CD8-positive, alpha-beta memory T cell (primary cell): ENCODE data around the gene MRTFA. TPM values are rescaled to one million over a fixed set of nuclear protein-coding genes. Genes with fewer than 3 reads are reported as not detected.

ENCODE experiments used
- CTCF ChIA-PET: fragments of 350-600 bp; sonication (Branson Sonifier 250); formaldehyde crosslinking; loops from one replicate; lab custom pipeline; 2021; ENCODE audit warnings: antibody characterized with exemption; lab: Charles Lee
- POLR2A ChIA-PET: fragments of 350-600 bp; sonication (Branson Sonifier 250); formaldehyde crosslinking; loops from one replicate; lab custom pipeline; 2021; ENCODE audit warnings: antibody characterized with exemption; lab: Charles Lee
- DNase-seq, 5 donors: peaks; one replicate each; pipeline versions ENCODE4 v3.0.0 to v3.0.0-alpha.2; 2020 to 2022; ENCODE audit warnings: mixed read lengths in 1 of 5
- H3K27ac ChIP-seq: one replicate; pipeline ENCODE4 v1.7.0; 2013; ENCODE audit warnings: low read depth, mild to moderate bottlenecking, low read length, moderate library complexity
- H3K27me3 ChIP-seq: 2 replicates; pipeline ENCODE4 v1.7.0; 2013; ENCODE audit warnings: low read length, mild to moderate bottlenecking; ENCODE audit not compliant: insufficient read depth, poor library complexity, severe bottlenecking
- H3K36me3 ChIP-seq: 2 replicates; pipeline ENCODE4 v1.7.0; 2013; ENCODE audit warnings: mild to moderate bottlenecking, low read length, moderate library complexity; ENCODE audit not compliant: insufficient read depth
- H3K4me1 ChIP-seq: 2 replicates; pipeline ENCODE4 v1.7.0; 2013; ENCODE audit warnings: mild to moderate bottlenecking, low read length, moderate library complexity; ENCODE audit not compliant: insufficient read depth
- H3K4me3 ChIP-seq: 2 replicates; pipeline ENCODE4 v1.7.0; 2013; ENCODE audit warnings: mild to moderate bottlenecking, low read length
- H3K9me3 ChIP-seq: 2 replicates; pipeline ENCODE4 v1.7.0; 2013; ENCODE audit warnings: mild to moderate bottlenecking, low read length
- H3K27ac Mint-ChIP-seq, 8 donors: one replicate each; pipeline ENCODE4 v1.8.0; 2020 to 2021; ENCODE audit warnings: mixed read lengths in 8 of 8, mild to moderate bottlenecking in 6 of 8, inconsistent platforms in 3 of 8, moderate library complexity in 3 of 8
- H3K27me3 Mint-ChIP-seq, 2 donors: one replicate each; pipeline ENCODE4 v1.8.0; 2020 to 2021; ENCODE audit warnings: mixed read lengths in 2 of 2, mild to moderate bottlenecking in 1 of 2, moderate library complexity in 1 of 2
- H3K36me3 Mint-ChIP-seq, 3 donors: one replicate each; pipeline ENCODE4 v1.8.0; 2020 to 2021; ENCODE audit warnings: mixed read lengths in 3 of 3, inconsistent platforms in 1 of 3, mild to moderate bottlenecking in 1 of 3
- H3K4me1 Mint-ChIP-seq, 3 donors: one replicate each; pipeline ENCODE4 v1.8.0; 2020 to 2021; ENCODE audit warnings: mixed read lengths in 3 of 3, inconsistent platforms in 1 of 3, mild to moderate bottlenecking in 1 of 3
- H3K4me3 Mint-ChIP-seq, 7 donors: one replicate each; pipeline ENCODE4 v1.8.0; 2020 to 2021; ENCODE audit warnings: mixed read lengths in 7 of 7, mild to moderate bottlenecking in 6 of 7, moderate library complexity in 4 of 7, inconsistent platforms in 2 of 7
- H3K9me3 Mint-ChIP-seq, 5 donors: one replicate each; pipeline ENCODE4 v1.8.0; 2020 to 2022; ENCODE audit warnings: mixed read lengths in 5 of 5, mild to moderate bottlenecking in 3 of 5, moderate library complexity in 2 of 5, inconsistent platforms in 1 of 5
- polyA plus RNA-seq: library from polyadenylated mRNA; unstranded; fragments of 300-500 nt; fragmentation: Illumina TruSeq; gene quantifications from one replicate; pipeline ENCODE4 v1.2.3, GENCODE V29; 2021
- total RNA-seq, 2 experiments: library from RNA; stranded (reverse); gene quantifications; one replicate each; pipeline ENCODE4 v1.2.3, GENCODE V29; 2021

MRTFA gene
- total and polyA plus RNA-seq, 3 experiments from 2014 or later = 22.9 to 40.5 (median 38.6) TPM

- Mint-ChIP-seq H3K9me3 (no peaks in the 10 kb centered on the region), H3K36me3 (peaks cover 7 to 84% (median 20%) of the 10 kb centered on the region in 3 donors), H3K27ac (peak overlapping the region in 5 of 8 donors; percentile 29 to 66 (median 40)), H3K27me3 (peaks cover 0 to 2% of the 10 kb centered on the region in 2 donors), H3K4me3 (no peak overlapping the region), H3K4me1 (peaks cover 30 to 39% (median 37%) of the 10 kb centered on the region in 3 donors)
- Histone ChIP-seq H3K4me3 (no peak overlapping the region), H3K27ac (no peak overlapping the region), H3K27me3 (no peaks in the 10 kb centered on the region), H3K9me3 (no peaks in the 10 kb centered on the region), H3K4me1 (peaks cover 15% of the 10 kb centered on the region), H3K36me3 (peaks cover 61% of the 10 kb centered on the region)
- DNase-seq = no peak
- ChIA-PET POLR2A (no interaction called here), CTCF (no interaction called here)
Measured at GRCh38 chr22:40419718-40420117, 216.8 kb downstream of the MRTFA start.

GRCh38 chr22:40418366-40419201 lies 217.9 kb downstream of the MRTFA start:
- ChIA-PET POLR2A (no interaction called here), CTCF (interaction anchor here (1.7 kb wide), 1 partner anchor 18 kb away, joined by 5 read pairs; no protein-coding TSS in a partner anchor)

GRCh38 chr22:40417881-40418280 lies 218.6 kb downstream of the MRTFA start:
- DNase-seq = no peak
- Histone ChIP-seq H3K36me3 (peaks cover 43% of the 10 kb centered on the region), H3K27me3 (no peaks in the 10 kb centered on the region), H3K27ac (no peak overlapping the region), H3K4me3 (no peak overlapping the region), H3K9me3 (no peaks in the 10 kb centered on the region), H3K4me1 (peaks cover 15% of the 10 kb centered on the region)
- Mint-ChIP-seq H3K27ac (peak overlapping the region in 1 of 8 donors; percentile 61), H3K36me3 (peaks cover 7 to 75% (median 18%) of the 10 kb centered on the region in 3 donors), H3K9me3 (no peaks in the 10 kb centered on the region), H3K27me3 (peaks cover 0 to 2% of the 10 kb centered on the region in 2 donors), H3K4me1 (peaks cover 29 to 45% (median 43%) of the 10 kb centered on the region in 3 donors), H3K4me3 (no peak overlapping the region)
- ChIA-PET CTCF (interaction anchor here (0.6 to 1.7 kb wide), 2 partner anchors 11 to 19 kb away, joined by 3 to 5 read pairs; no protein-coding TSS in a partner anchor), POLR2A (no interaction called here)

More at GRCh38 chr22:40418366-40419201, 217.9 kb downstream of the MRTFA start:
- Mint-ChIP-seq H3K36me3 (peaks cover 7 to 82% (median 18%) of the 10 kb centered on the region in 3 donors), H3K4me3 (no peak overlapping the region), H3K4me1 (peaks cover 31 to 45% (median 43%) of the 10 kb centered on the region in 3 donors), H3K9me3 (no peaks in the 10 kb centered on the region), H3K27me3 (peaks cover 0 to 2% of the 10 kb centered on the region in 2 donors), H3K27ac (no peak overlapping the region)
- H3K9me3 ChIP-seq = no peaks in the 10 kb centered on the region
- DNase-seq = peak in 3 of 5 donors; percentile 13 to 74 (median 66)
- no peak overlapping the region for H3K4me3 ChIP-seq
- no peaks in the 10 kb centered on the region for H3K27me3 ChIP-seq
- H3K27ac ChIP-seq = no peak overlapping the region
- H3K36me3 ChIP-seq = peaks cover 50% of the 10 kb centered on the region
- H3K4me1 ChIP-seq = peaks cover 15% of the 10 kb centered on the region

GRCh38 chr22:40417041-40417440 lies 219.5 kb downstream of the MRTFA start:
- DNase-seq = no peak
- peaks cover 0 to under 1% of the 10 kb centered on the region in 2 donors for H3K27me3 Mint-ChIP-seq
- H3K36me3 Mint-ChIP-seq = peaks cover 7 to 72% (median 13%) of the 10 kb centered on the region in 3 donors
- H3K27ac Mint-ChIP-seq = peak overlapping the region in 4 of 8 donors; percentile 47 to 94 (median 72)
- no peak overlapping the region for H3K4me3 ChIP-seq
- ChIA-PET CTCF (interaction anchor here (1.7 kb wide), 1 partner anchor 20 kb away, joined by 5 read pairs; no protein-coding TSS in a partner anchor), POLR2A (no interaction called here)
- H3K36me3 ChIP-seq = peaks cover 35% of the 10 kb centered on the region
- peak overlapping the region in 1 of 7 donors; percentile 54 for H3K4me3 Mint-ChIP-seq
- H3K4me1 Mint-ChIP-seq = peaks cover 28 to 44% (median 42%) of the 10 kb centered on the region in 3 donors
- H3K27me3 ChIP-seq = no peaks in the 10 kb centered on the region
- no peak overlapping the region for H3K27ac ChIP-seq
- H3K4me1 ChIP-seq = peaks cover 15% of the 10 kb centered on the region
- H3K9me3 Mint-ChIP-seq = no peaks in the 10 kb centered on the region
- H3K9me3 ChIP-seq = no peaks in the 10 kb centered on the region

GRCh38 chr22:40416636-40417035 lies 219.9 kb downstream of the MRTFA start:
- POLR2A ChIA-PET = no interaction called here
- H3K27ac ChIP-seq = no peak overlapping the region
- CTCF ChIA-PET = interaction anchor here (1.7 kb wide), 1 partner anchor 20 kb away, joined by 6 read pairs; no protein-coding TSS in a partner anchor

GRCh38 chr22:40416267-40416570 lies 220.3 kb downstream of the MRTFA start:
- no peak overlapping the region for H3K27ac ChIP-seq

More at GRCh38 chr22:40416636-40417035, 219.9 kb downstream of the MRTFA start:
- peak overlapping the region in 1 of 7 donors; percentile 7 for H3K4me3 Mint-ChIP-seq
- peaks cover 28 to 41% (median 40%) of the 10 kb centered on the region in 3 donors for H3K4me1 Mint-ChIP-seq
- no peaks in the 10 kb centered on the region for H3K27me3 Mint-ChIP-seq
- no peaks in the 10 kb centered on the region for H3K9me3 Mint-ChIP-seq
- Histone ChIP-seq H3K4me1 (peaks cover 15% of the 10 kb centered on the region), H3K4me3 (no peak overlapping the region), H3K27me3 (no peaks in the 10 kb centered on the region), H3K9me3 (no peaks in the 10 kb centered on the region), H3K36me3 (peaks cover 35% of the 10 kb centered on the region)
- peaks cover 4 to 72% (median 10%) of the 10 kb centered on the region in 3 donors for H3K36me3 Mint-ChIP-seq
- H3K27ac Mint-ChIP-seq = peak overlapping the region in 6 of 8 donors; percentile 6 to 94 (median 64)
- no peak for DNase-seq

GRCh38 chr22:40415531-40416266 lies 220.8 kb downstream of the MRTFA start:
- H3K27me3 Mint-ChIP-seq = no peaks in the 10 kb centered on the region
- ChIA-PET CTCF (interaction anchor here (1.0 to 1.7 kb wide), 2 partner anchors 21 to 231 kb away, joined by 4 to 6 read pairs; no protein-coding TSS in a partner anchor), POLR2A (no interaction called here)
- Histone ChIP-seq H3K4me1 (peaks cover 15% of the 10 kb centered on the region), H3K4me3 (no peak overlapping the region), H3K9me3 (no peaks in the 10 kb centered on the region), H3K36me3 (peaks cover 36% of the 10 kb centered on the region), H3K27ac (no peak overlapping the region), H3K27me3 (no peaks in the 10 kb centered on the region)
- peaks cover 0 to 72% (median 7%) of the 10 kb centered on the region in 3 donors for H3K36me3 Mint-ChIP-seq
- peaks cover 26 to 38% (median 36%) of the 10 kb centered on the region in 3 donors for H3K4me1 Mint-ChIP-seq
- H3K4me3 Mint-ChIP-seq = peak overlapping the region in 1 of 7 donors; percentile 9
- H3K9me3 Mint-ChIP-seq = no peaks in the 10 kb centered on the region
- peak in 2 of 5 donors; percentile 25 to 26 for DNase-seq
- peak overlapping the region; percentile 41 to 97 (median 86) for H3K27ac Mint-ChIP-seq

More at GRCh38 chr22:40416267-40416570, 220.3 kb downstream of the MRTFA start:
- Histone ChIP-seq H3K9me3 (no peaks in the 10 kb centered on the region), H3K4me3 (no peak overlapping the region), H3K27me3 (no peaks in the 10 kb centered on the region), H3K36me3 (peaks cover 36% of the 10 kb centered on the region), H3K4me1 (peaks cover 15% of the 10 kb centered on the region)
- Mint-ChIP-seq H3K9me3 (no peaks in the 10 kb centered on the region), H3K4me1 (peaks cover 28 to 38% (median 36%) of the 10 kb centered on the region in 3 donors), H3K4me3 (peak overlapping the region in 1 of 7 donors; percentile 7), H3K27me3 (no peaks in the 10 kb centered on the region), H3K36me3 (peaks cover 0 to 72% (median 7%) of the 10 kb centered on the region in 3 donors), H3K27ac (peak overlapping the region in 6 of 8 donors; percentile 6 to 94 (median 64))
- ChIA-PET POLR2A (no interaction called here), CTCF (interaction anchor here (1.0 to 1.7 kb wide), 2 partner anchors 20 to 230 kb away, joined by 4 to 6 read pairs; no protein-coding TSS in a partner anchor)
- DNase-seq = no peak
